GM12801 (cell line): ENCODE measurements around the gene AGAP1.

ENCODE experiments used
- CTCF ChIP-seq: IDR thresholded peaks from one replicate; pipeline ENCODE4 v1.5.1; 2011; ENCODE audit warnings: control low read depth; ENCODE audit not compliant: insufficient read length; ENCODE audit errors: extremely low read depth

The AGAP1 gene

GRCh38 chr2:235810252-235810651, 316.4 kb downstream of the AGAP1 start:
- TF ChIP-seq CTCF: no peak

- TF ChIP-seq CTCF: no peak
These were observed 317.0 kb downstream of the AGAP1 start for GRCh38 chr2:235810846-235811245.

- TF ChIP-seq CTCF: no peak
These were observed 317.8 kb downstream of the AGAP1 start for GRCh38 chr2:235811446-235812184.

- no peak for TF ChIP-seq CTCF
These were observed 318.4 kb downstream of the AGAP1 start for GRCh38 chr2:235812185-235812665.

GRCh38 chr2:235813398-235813797, 319.6 kb downstream of the AGAP1 start:
- TF ChIP-seq CTCF: no peak

- no peak for TF ChIP-seq CTCF
These were observed 326.7 kb downstream of the AGAP1 start for GRCh38 chr2:235820571-235820970.

- no peak for TF ChIP-seq CTCF
These were observed 330.5 kb downstream of the AGAP1 start for GRCh38 chr2:235824331-235824730.
